Tongue (tissue), 2 donors: ENCODE measurements around the gene UTS2. TPM values are rescaled to one million over a fixed set of nuclear protein-coding genes. Genes with fewer than 3 reads are reported as not detected.

Experiments used
- DNase-seq: peaks from one replicate; pipeline ENCODE4 v3.0.0-alpha.2; 2015
- total RNA-seq: library from RNA; depleted of rRNA; stranded (reverse); fragments of >200 nt; gene quantifications from one replicate; pipeline ENCODE4 v1.2.3, GENCODE V29; 2014

The UTS2 gene
- total RNA-seq, 1 donor from 2014 or later = not detected

- DNase-seq = no peak
Measured at GRCh38 chr1:7810395-7810794, 42.5 kb downstream of the UTS2 start.

- no peak for DNase-seq
Measured at GRCh38 chr1:7809742-7810141, 43.1 kb downstream of the UTS2 start.

GRCh38 chr1:7808253-7808844, 44.5 kb downstream of the UTS2 start:
- DNase-seq = peak; percentile 22

GRCh38 chr1:7805460-7805859, 47.4 kb downstream of the UTS2 start:
- DNase-seq = no peak

Other genes starting within 250 kb of the UTS2 start
- 75.1 TPM for gene VAMP3, start 81.8 kb downstream of the UTS2 start, total RNA-seq
- gene PER3, start 68.8 kb downstream of the UTS2 start, total RNA-seq = 9.5 TPM
- not detected for gene TNFRSF9, start 87.8 kb upstream of the UTS2 start, total RNA-seq
- 212 TPM for gene PARK7, start 108.6 kb upstream of the UTS2 start, total RNA-seq
- gene ERRFI1, start 173.2 kb upstream of the UTS2 start, total RNA-seq = 18.0 TPM